GM23338 (cell line): ENCODE results near the gene NUP214. TPM values are rescaled to one million over a fixed set of nuclear protein-coding genes. Genes with fewer than 3 reads are reported as not detected.

Source experiments
- CREB1 ChIP-seq: fragments of 250-450 bp; sonication (Bioruptor Pico); IDR thresholded peaks from 2 replicates; pipeline ENCODE4 v1.5.0; 2020; ENCODE audit warnings: low read depth, mild to moderate bottlenecking, moderate library complexity
- JUNB ChIP-seq: IDR thresholded peaks from one replicate; pipeline ENCODE4 v1.6.1; 2016; ENCODE audit warnings: antibody characterized with exemption; ENCODE audit not compliant: unreplicated experiment
- polyA plus RNA-seq: library from polyadenylated mRNA; unstranded; fragments of >200 nt; fragmentation: Nextera tagmentation; extraction: Ambion mirVana; gene quantifications from 2 replicates; pipeline ENCODE4 v1.2.1, GENCODE V29; 2016
- total RNA-seq: library from RNA; depleted of rRNA; stranded (reverse); fragments of >200 nt; shearing (Covaris generic); gene quantifications from 2 replicates; pipeline ENCODE4 v1.2.3, GENCODE V29; 2014
- TF ChIP-seq, protein P1 (sequence below): fragments of 250-450 bp; sonication (Bioruptor Pico); IDR thresholded peaks from 2 replicates; pipeline ENCODE4 v1.5.0; 2020; ENCODE audit warnings: mild to moderate bottlenecking, moderate library complexity
- TF ChIP-seq, protein P2 (sequence below): IDR thresholded peaks from one replicate; pipeline ENCODE4 v1.6.1; 2018; ENCODE audit warnings: antibody characterized with exemption; ENCODE audit not compliant: unreplicated experiment
- TF ChIP-seq, protein P3 (sequence below): IDR thresholded peaks from 2 replicates; pipeline ENCODE4 v1.6.1; 2016; ENCODE audit warnings: antibody characterized with exemption

The NUP214 gene
- total and polyA plus RNA-seq, 2 experiments from 2014 or later, result 36.0 to 57.0 TPM

DNA sequence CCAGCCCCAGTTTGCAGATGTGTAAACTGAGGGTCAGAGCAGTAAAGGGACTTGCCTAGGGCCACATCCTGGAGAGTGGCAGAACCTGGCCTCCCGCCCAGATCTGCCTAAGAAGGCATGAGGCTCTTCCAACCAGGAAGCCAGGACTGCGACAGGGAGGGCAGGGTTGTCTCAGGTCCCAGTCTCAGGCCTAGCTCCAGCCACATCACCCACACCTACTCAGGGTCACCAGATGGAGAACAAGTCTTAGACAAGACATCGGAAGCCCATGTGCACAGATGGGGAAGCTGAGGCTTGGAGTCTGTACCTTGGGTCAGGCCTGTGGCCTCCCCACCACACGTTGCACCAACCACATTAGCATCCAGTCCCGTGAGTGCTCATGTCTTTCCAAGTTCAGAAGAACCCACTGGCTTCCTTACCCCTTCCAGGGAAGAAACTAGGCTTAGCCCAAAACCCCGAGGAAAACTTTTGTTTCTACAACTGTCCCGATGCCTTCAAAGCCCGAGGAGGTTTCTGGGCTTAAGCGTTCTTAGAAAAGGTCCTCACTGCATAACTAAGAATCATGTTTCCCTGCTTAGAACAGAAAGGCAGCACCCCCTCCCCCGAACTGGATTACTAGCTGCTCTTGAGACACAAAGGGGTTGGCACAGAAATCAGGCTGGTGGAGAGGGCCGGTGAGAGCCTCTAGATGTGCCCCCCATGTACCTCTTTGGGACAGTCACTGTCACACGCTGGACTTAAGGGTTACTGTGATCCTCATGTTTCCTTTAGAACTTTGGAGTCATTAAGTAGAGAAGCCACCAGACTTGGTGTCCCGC, 148.7 kb downstream of the NUP214 start (continued):
- TF ChIP-seq, protein P1, sequence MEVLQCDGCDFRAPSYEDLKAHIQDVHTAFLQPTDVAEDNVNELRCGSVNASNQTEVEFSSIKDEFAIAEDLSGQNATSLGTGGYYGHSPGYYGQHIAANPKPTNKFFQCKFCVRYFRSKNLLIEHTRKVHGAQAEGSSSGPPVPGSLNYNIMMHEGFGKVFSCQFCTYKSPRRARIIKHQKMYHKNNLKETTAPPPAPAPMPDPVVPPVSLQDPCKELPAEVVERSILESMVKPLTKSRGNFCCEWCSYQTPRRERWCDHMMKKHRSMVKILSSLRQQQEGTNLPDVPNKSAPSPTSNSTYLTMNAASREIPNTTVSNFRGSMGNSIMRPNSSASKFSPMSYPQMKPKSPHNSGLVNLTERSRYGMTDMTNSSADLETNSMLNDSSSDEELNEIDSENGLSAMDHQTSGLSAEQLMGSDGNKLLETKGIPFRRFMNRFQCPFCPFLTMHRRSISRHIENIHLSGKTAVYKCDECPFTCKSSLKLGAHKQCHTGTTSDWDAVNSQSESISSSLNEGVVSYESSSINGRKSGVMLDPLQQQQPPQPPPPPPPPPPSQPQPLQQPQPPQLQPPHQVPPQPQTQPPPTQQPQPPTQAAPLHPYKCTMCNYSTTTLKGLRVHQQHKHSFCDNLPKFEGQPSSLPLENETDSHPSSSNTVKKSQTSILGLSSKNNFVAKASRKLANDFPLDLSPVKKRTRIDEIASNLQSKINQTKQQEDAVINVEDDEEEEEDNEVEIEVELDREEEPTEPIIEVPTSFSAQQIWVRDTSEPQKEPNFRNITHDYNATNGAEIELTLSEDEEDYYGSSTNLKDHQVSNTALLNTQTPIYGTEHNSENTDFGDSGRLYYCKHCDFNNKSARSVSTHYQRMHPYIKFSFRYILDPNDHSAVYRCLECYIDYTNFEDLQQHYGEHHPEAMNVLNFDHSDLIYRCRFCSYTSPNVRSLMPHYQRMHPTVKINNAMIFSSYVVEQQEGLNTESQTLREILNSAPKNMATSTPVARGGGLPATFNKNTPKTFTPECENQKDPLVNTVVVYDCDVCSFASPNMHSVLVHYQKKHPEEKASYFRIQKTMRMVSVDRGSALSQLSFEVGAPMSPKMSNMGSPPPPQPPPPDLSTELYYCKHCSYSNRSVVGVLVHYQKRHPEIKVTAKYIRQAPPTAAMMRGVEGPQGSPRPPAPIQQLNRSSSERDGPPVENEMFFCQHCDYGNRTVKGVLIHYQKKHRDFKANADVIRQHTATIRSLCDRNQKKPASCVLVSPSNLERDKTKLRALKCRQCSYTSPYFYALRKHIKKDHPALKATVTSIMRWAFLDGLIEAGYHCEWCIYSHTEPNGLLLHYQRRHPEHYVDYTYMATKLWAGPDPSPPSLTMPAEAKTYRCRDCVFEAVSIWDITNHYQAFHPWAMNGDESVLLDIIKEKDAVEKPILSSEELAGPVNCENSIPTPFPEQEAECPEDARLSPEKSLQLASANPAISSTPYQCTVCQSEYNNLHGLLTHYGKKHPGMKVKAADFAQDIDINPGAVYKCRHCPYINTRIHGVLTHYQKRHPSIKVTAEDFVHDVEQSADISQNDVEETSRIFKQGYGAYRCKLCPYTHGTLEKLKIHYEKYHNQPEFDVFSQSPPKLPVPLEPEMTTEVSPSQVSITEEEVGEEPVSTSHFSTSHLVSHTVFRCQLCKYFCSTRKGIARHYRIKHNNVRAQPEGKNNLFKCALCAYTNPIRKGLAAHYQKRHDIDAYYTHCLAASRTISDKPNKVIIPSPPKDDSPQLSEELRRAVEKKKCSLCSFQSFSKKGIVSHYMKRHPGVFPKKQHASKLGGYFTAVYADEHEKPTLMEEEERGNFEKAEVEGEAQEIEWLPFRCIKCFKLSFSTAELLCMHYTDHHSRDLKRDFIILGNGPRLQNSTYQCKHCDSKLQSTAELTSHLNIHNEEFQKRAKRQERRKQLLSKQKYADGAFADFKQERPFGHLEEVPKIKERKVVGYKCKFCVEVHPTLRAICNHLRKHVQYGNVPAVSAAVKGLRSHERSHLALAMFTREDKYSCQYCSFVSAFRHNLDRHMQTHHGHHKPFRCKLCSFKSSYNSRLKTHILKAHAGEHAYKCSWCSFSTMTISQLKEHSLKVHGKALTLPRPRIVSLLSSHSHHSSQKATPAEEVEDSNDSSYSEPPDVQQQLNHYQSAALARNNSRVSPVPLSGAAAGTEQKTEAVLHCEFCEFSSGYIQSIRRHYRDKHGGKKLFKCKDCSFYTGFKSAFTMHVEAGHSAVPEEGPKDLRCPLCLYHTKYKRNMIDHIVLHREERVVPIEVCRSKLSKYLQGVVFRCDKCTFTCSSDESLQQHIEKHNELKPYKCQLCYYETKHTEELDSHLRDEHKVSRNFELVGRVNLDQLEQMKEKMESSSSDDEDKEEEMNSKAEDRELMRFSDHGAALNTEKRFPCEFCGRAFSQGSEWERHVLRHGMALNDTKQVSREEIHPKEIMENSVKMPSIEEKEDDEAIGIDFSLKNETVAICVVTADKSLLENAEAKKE (CRISPR knock-in tag), result no peak
- TF ChIP-seq CREB1 (no peak), JUNB (no peak)
- TF ChIP-seq, protein P2, sequence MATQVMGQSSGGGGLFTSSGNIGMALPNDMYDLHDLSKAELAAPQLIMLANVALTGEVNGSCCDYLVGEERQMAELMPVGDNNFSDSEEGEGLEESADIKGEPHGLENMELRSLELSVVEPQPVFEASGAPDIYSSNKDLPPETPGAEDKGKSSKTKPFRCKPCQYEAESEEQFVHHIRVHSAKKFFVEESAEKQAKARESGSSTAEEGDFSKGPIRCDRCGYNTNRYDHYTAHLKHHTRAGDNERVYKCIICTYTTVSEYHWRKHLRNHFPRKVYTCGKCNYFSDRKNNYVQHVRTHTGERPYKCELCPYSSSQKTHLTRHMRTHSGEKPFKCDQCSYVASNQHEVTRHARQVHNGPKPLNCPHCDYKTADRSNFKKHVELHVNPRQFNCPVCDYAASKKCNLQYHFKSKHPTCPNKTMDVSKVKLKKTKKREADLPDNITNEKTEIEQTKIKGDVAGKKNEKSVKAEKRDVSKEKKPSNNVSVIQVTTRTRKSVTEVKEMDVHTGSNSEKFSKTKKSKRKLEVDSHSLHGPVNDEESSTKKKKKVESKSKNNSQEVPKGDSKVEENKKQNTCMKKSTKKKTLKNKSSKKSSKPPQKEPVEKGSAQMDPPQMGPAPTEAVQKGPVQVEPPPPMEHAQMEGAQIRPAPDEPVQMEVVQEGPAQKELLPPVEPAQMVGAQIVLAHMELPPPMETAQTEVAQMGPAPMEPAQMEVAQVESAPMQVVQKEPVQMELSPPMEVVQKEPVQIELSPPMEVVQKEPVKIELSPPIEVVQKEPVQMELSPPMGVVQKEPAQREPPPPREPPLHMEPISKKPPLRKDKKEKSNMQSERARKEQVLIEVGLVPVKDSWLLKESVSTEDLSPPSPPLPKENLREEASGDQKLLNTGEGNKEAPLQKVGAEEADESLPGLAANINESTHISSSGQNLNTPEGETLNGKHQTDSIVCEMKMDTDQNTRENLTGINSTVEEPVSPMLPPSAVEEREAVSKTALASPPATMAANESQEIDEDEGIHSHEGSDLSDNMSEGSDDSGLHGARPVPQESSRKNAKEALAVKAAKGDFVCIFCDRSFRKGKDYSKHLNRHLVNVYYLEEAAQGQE, result no peak
- TF ChIP-seq, protein P3, sequence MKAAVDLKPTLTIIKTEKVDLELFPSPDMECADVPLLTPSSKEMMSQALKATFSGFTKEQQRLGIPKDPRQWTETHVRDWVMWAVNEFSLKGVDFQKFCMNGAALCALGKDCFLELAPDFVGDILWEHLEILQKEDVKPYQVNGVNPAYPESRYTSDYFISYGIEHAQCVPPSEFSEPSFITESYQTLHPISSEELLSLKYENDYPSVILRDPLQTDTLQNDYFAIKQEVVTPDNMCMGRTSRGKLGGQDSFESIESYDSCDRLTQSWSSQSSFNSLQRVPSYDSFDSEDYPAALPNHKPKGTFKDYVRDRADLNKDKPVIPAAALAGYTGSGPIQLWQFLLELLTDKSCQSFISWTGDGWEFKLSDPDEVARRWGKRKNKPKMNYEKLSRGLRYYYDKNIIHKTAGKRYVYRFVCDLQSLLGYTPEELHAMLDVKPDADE, result no peak
